ENCODE results near the gene GATA2.

DNA sequence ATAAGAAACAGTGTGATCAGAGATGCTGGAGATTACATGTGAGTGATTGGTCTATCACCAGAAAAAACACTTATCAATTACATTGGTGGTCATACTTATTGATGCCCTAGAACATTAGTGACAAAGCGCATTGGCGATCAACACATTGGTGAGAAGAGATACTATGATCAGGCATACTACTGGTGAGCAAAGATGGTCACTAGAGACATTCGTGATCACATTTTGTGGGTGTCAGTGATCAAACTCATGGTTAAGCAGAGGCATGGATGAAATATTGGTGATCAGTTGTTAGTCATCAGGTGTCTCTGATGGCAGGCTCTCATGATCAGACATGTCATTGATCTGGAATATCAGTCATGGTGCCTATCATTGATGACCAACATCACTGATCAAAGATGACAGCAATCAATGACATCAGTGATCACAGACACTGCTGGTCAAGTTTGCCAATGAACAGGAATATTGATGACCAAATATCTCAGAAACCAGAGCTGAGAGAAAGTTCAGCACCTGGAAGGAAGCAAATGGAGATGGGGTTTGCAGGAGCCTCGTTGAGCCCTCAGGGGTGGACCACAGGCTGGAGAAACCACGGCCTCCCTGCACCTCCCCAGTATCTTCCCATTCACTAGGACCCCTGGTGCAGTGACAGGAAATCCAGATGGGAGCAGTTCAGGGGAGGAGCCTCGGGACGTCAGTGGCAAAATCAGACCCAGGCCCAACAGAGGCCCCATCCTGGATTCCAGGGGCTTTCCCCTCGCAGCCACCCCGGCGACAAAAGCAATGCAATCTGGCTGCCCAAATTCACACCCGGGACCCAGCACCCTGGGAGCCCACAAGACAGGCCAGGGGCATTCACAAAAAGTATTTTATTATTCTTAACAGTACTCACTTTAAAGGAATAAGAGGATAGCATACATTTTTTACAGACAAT is 14.2 kb downstream of the GATA2 start:
- TF ChIP-seq EZH2 (IDR thresholded peaks at IDR 0.05; ENCODE audit: insufficient read depth, poor library complexity, severe bottlenecking), result no peak
- TF ChIP-seq EZH2phosphoT487 (IDR thresholded peaks at IDR 0.05; ENCODE audit: insufficient read depth, low read depth), result no peak
